SK-N-SH treated with all-trans-retinoic acid at 6 μM for 48 hours (cell line): ENCODE measurements around the gene NUTF2.

Source experiments
- ATAC-seq: fragments of 200-7000 bp; cut with Tn5 transposase; 3 replicates; pipeline ENCODE4 v1.9.1; 2020; ENCODE audit warnings: mild to moderate bottlenecking, moderate library complexity
- ARNTL ChIP-seq: fragments of 450-650 bp; formaldehyde crosslinking; IDR thresholded peaks from 2 replicates; pipeline ENCODE4 v1.5.0; 2020; ENCODE audit warnings: low read depth, mild to moderate bottlenecking, moderate library complexity, borderline replicate concordance
- CSDC2 ChIP-seq: fragments of 250-450 bp; sonication (Bioruptor Pico); IDR thresholded peaks from 2 replicates; pipeline ENCODE4 v1.5.0; 2020; ENCODE audit warnings: mild to moderate bottlenecking, moderate library complexity
- ESRRG ChIP-seq: fragments of 250-450 bp; sonication (Bioruptor Pico); IDR thresholded peaks from 2 replicates; pipeline ENCODE4 v1.6.1; 2021; ENCODE audit warnings: mild to moderate bottlenecking
- GLIS3 ChIP-seq: fragments of 250-450 bp; sonication (Bioruptor Pico); IDR thresholded peaks from 2 replicates; pipeline ENCODE4 v1.5.0; 2020; ENCODE audit warnings: mild to moderate bottlenecking, moderate library complexity
- ISL1 ChIP-seq: fragments of 250-450 bp; sonication (Bioruptor Pico); IDR thresholded peaks from 2 replicates; pipeline ENCODE4 v2.1.2; 2022; ENCODE audit warnings: mild to moderate bottlenecking, moderate library complexity
- OSR1 ChIP-seq: fragments of 250-450 bp; sonication (Bioruptor Pico); IDR thresholded peaks from 2 replicates; pipeline ENCODE4 v1.8.0; 2022; ENCODE audit warnings: moderate library complexity, mild to moderate bottlenecking, inconsistent platforms
- PPARA ChIP-seq: fragments of 250-450 bp; sonication (Bioruptor Pico); IDR thresholded peaks from 2 replicates; pipeline ENCODE4 v1.5.0; 2020; ENCODE audit warnings: mild to moderate bottlenecking, borderline replicate concordance
- RARB ChIP-seq: fragments of 250-450 bp; sonication (Bioruptor Pico); IDR thresholded peaks from 2 replicates; pipeline ENCODE4 v1.8.0; 2021; ENCODE audit warnings: mild to moderate bottlenecking, moderate library complexity
- SNAI2 ChIP-seq: fragments of 250-450 bp; sonication (Bioruptor Pico); IDR thresholded peaks from 2 replicates; pipeline ENCODE4 v1.5.0; 2020; ENCODE audit warnings: mild to moderate bottlenecking, moderate library complexity
- TCF4 ChIP-seq: fragments of 250-450 bp; sonication (Bioruptor Pico); IDR thresholded peaks from 2 replicates; pipeline ENCODE4 v1.8.0; 2021; ENCODE audit warnings: mild to moderate bottlenecking, moderate library complexity, borderline replicate concordance
- TOX ChIP-seq: fragments of 250-450 bp; sonication (Bioruptor Pico); IDR thresholded peaks from 2 replicates; pipeline ENCODE4 v1.8.0; 2021; ENCODE audit warnings: mild to moderate bottlenecking, moderate library complexity, borderline replicate concordance
- ZC3H10 ChIP-seq: fragments of 250-450 bp; sonication (Bioruptor Pico); IDR thresholded peaks from 2 replicates; pipeline ENCODE4 v1.5.1; 2021; ENCODE audit warnings: mild to moderate bottlenecking, moderate library complexity
- ZFP3 ChIP-seq: fragments of 250-450 bp; sonication (Bioruptor Pico); IDR thresholded peaks from 2 replicates; pipeline ENCODE4 v1.5.0; 2020; ENCODE audit warnings: mild to moderate bottlenecking, moderate library complexity
- ZFP30 ChIP-seq: fragments of 450-650 bp; formaldehyde crosslinking; IDR thresholded peaks from 2 replicates; pipeline ENCODE4 v1.5.0; 2022; ENCODE audit warnings: mild to moderate bottlenecking, moderate library complexity
- ZNF565 ChIP-seq: fragments of 450-650 bp; formaldehyde crosslinking; conservative IDR thresholded peaks from 2 replicates; pipeline ENCODE4 v1.5.0; 2020; ENCODE audit warnings: low read depth, mild to moderate bottlenecking, moderate library complexity
- ZNF70 ChIP-seq: fragments of 450-650 bp; formaldehyde crosslinking; IDR thresholded peaks from 2 replicates; pipeline ENCODE4 v1.5.0; 2020; ENCODE audit warnings: mild to moderate bottlenecking, moderate library complexity
- ZNF8 ChIP-seq: fragments of 450-650 bp; formaldehyde crosslinking; IDR thresholded peaks from 2 replicates; pipeline ENCODE4 v1.5.0; 2020; ENCODE audit warnings: mild to moderate bottlenecking, moderate library complexity
- TF ChIP-seq, protein P1 (sequence below): fragments of 250-450 bp; sonication (Bioruptor Pico); IDR thresholded peaks from 2 replicates; pipeline ENCODE4 v1.8.0; 2021; ENCODE audit warnings: low read depth, mild to moderate bottlenecking, moderate library complexity, borderline replicate concordance
- TF ChIP-seq, protein P2 (sequence below): fragments of 250-450 bp; sonication (Bioruptor Pico); IDR thresholded peaks from 2 replicates; pipeline ENCODE4 v1.5.1; 2020; ENCODE audit warnings: low read depth, mild to moderate bottlenecking, moderate library complexity
- TF ChIP-seq, protein P3 (sequence below): fragments of 250-450 bp; sonication (Bioruptor Pico); IDR thresholded peaks from 2 replicates; pipeline ENCODE4 v1.5.0; 2020; ENCODE audit warnings: mild to moderate bottlenecking, moderate library complexity
- TF ChIP-seq, protein P4 (sequence below): fragments of 250-450 bp; sonication (Bioruptor Pico); IDR thresholded peaks from 2 replicates; pipeline ENCODE4 v1.5.1; 2021; ENCODE audit warnings: mild to moderate bottlenecking, moderate library complexity

NUTF2 gene

DNA sequence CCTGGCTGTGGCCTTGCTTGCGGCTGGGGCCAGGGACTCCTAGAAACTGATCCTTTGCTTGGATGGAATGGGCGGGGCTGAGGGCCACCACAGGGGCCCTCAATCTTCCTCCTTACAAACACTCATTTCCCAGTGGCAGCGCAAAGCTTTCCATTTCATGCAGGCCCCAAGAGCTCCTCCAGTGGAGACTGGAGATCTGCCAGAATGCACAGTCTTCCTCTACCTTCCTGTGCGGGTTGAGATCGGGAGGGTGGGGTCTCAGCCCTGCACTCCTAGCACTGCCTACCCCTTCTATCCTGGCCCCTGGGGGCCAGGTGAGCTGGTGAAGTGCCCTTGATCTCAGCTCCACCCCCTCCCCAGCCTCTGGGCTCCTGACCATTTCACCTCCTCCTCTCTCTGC lies 39.7 kb downstream of the NUTF2 start:
- no peak for ATAC-seq
- TF ChIP-seq, protein P1, sequence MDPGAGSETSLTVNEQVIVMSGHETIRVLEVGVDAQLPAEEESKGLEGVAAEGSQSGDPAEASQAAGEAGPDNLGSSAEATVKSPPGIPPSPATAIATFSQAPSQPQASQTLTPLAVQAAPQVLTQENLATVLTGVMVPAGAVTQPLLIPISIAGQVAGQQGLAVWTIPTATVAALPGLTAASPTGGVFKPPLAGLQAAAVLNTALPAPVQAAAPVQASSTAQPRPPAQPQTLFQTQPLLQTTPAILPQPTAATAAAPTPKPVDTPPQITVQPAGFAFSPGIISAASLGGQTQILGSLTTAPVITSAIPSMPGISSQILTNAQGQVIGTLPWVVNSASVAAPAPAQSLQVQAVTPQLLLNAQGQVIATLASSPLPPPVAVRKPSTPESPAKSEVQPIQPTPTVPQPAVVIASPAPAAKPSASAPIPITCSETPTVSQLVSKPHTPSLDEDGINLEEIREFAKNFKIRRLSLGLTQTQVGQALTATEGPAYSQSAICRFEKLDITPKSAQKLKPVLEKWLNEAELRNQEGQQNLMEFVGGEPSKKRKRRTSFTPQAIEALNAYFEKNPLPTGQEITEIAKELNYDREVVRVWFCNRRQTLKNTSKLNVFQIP (CRISPR knock-in tag): no peak
- no peak for TF ChIP-seq ARNTL (CRISPR knock-in tag)
- no peak for TF ChIP-seq ISL1 (CRISPR knock-in tag)
- no peak for TF ChIP-seq ZC3H10 (CRISPR knock-in tag)
- no peak for TF ChIP-seq ZNF70 (CRISPR knock-in tag)
- TF ChIP-seq, protein P2, sequence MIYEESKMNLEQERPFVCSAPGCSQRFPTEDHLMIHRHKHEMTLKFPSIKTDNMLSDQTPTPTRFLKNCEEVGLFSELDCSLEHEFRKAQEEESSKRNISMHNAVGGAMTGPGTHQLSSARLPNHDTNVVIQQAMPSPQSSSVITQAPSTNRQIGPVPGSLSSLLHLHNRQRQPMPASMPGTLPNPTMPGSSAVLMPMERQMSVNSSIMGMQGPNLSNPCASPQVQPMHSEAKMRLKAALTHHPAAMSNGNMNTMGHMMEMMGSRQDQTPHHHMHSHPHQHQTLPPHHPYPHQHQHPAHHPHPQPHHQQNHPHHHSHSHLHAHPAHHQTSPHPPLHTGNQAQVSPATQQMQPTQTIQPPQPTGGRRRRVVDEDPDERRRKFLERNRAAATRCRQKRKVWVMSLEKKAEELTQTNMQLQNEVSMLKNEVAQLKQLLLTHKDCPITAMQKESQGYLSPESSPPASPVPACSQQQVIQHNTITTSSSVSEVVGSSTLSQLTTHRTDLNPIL (CRISPR knock-in tag): no peak
- TF ChIP-seq TCF4: no peak
- no peak for TF ChIP-seq TOX (CRISPR knock-in tag)
- TF ChIP-seq, protein P3, sequence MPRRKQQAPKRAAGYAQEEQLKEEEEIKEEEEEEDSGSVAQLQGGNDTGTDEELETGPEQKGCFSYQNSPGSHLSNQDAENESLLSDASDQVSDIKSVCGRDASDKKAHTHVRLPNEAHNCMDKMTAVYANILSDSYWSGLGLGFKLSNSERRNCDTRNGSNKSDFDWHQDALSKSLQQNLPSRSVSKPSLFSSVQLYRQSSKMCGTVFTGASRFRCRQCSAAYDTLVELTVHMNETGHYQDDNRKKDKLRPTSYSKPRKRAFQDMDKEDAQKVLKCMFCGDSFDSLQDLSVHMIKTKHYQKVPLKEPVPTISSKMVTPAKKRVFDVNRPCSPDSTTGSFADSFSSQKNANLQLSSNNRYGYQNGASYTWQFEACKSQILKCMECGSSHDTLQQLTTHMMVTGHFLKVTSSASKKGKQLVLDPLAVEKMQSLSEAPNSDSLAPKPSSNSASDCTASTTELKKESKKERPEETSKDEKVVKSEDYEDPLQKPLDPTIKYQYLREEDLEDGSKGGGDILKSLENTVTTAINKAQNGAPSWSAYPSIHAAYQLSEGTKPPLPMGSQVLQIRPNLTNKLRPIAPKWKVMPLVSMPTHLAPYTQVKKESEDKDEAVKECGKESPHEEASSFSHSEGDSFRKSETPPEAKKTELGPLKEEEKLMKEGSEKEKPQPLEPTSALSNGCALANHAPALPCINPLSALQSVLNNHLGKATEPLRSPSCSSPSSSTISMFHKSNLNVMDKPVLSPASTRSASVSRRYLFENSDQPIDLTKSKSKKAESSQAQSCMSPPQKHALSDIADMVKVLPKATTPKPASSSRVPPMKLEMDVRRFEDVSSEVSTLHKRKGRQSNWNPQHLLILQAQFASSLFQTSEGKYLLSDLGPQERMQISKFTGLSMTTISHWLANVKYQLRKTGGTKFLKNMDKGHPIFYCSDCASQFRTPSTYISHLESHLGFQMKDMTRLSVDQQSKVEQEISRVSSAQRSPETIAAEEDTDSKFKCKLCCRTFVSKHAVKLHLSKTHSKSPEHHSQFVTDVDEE: no peak
- TF ChIP-seq CSDC2 (CRISPR knock-in tag): no peak
- TF ChIP-seq ZNF565 (CRISPR knock-in tag): no peak
- TF ChIP-seq GLIS3 (CRISPR knock-in tag): no peak
- TF ChIP-seq OSR1: no peak
- TF ChIP-seq, protein P4, sequence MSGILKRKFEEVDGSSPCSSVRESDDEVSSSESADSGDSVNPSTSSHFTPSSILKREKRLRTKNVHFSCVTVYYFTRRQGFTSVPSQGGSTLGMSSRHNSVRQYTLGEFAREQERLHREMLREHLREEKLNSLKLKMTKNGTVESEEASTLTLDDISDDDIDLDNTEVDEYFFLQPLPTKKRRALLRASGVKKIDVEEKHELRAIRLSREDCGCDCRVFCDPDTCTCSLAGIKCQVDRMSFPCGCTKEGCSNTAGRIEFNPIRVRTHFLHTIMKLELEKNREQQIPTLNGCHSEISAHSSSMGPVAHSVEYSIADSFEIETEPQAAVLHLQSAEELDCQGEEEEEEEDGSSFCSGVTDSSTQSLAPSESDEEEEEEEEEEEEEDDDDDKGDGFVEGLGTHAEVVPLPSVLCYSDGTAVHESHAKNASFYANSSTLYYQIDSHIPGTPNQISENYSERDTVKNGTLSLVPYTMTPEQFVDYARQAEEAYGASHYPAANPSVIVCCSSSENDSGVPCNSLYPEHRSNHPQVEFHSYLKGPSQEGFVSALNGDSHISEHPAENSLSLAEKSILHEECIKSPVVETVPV: no peak
- TF ChIP-seq ZFP30 (CRISPR knock-in tag): no peak
- no peak for TF ChIP-seq ESRRG (CRISPR knock-in tag)
- TF ChIP-seq ZFP3 (CRISPR knock-in tag): no peak
- no peak for TF ChIP-seq SNAI2 (CRISPR knock-in tag)
- TF ChIP-seq PPARA: no peak
- no peak for TF ChIP-seq ZNF8 (CRISPR knock-in tag)

DNA sequence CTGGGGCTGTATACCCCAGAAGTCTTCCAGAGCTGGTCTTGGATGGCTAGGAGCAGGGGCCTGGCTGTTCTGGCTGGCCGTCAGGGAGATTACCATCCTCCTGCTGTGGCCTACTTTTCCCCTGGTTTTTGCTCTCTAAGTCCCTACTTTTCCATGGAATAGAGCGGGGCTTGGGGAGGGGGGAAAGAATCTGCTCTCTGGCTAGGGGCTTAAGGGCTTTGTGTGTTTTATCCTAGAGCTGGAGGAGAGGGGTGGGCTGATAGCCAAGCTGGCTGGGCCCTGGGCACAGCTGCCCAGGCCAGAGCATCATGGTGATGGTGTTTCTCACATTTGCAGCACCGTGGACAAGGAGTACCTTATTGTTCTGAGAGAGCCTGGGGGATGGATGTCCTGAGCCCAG lies 41.6 kb downstream of the NUTF2 start:
- TF ChIP-seq RARB (CRISPR knock-in tag): no peak
- TF ChIP-seq CSDC2 (CRISPR knock-in tag): no peak
- no peak for TF ChIP-seq ZC3H10 (CRISPR knock-in tag)
- TF ChIP-seq OSR1: no peak
- TF ChIP-seq ZFP3 (CRISPR knock-in tag): no peak
- TF ChIP-seq TOX (CRISPR knock-in tag): no peak
- TF ChIP-seq, protein P4: no peak
- TF ChIP-seq ESRRG (CRISPR knock-in tag): no peak
- no peak for TF ChIP-seq GLIS3 (CRISPR knock-in tag)
- TF ChIP-seq, protein P1 (CRISPR knock-in tag): no peak
- TF ChIP-seq, protein P2 (CRISPR knock-in tag): no peak
- TF ChIP-seq, protein P3: no peak
- TF ChIP-seq ARNTL (CRISPR knock-in tag): no peak
- no peak for ATAC-seq
